HG03025 (cell line): ENCODE measurements around the gene VPS54.
"Not testable (repeated sequence)": the region's sequence is repeated elsewhere in the genome, so short reads cannot be mapped to it uniquely, and the experiment has no call there.

Experiments used
- ATAC-seq: cut with Tn5 transposase; IDR thresholded peaks from one replicate; pipeline ENCODE4 v1.9.1; 2021; ENCODE audit warnings: mild to moderate bottlenecking, moderate library complexity; ENCODE audit not compliant: unreplicated experiment, low FRiP score

The VPS54 gene

DNA sequence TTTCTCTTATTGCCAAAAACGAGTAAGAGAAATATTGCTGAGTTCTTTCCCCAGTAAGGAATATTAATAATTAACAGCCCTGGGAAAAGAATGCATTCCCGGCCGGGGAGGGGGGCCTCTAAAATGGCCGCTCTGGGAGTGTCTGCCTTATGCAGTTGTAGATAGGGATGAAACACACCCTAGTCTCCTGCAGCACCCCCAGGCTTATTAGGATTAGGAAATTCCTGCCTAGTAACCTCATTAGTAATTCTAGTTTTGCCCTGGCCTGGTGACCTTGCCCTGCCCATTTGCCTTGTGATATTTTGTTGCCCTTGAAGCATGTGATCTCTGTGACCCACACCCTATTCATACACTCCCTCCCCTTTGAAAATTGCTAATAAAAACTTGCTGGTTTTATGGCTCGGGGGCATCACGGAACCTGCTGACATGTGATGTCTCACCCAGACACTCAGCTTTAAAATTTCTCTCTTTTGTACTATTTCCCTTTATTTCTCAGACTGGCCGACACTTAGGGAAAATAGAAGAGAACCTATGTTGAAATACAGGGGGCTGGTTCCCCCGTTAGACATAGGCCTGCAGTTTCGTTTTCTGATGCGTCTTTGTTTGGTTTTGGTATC, 22.5 kb downstream of the VPS54 start:
- not testable (repeated sequence) for ATAC-seq

DNA sequence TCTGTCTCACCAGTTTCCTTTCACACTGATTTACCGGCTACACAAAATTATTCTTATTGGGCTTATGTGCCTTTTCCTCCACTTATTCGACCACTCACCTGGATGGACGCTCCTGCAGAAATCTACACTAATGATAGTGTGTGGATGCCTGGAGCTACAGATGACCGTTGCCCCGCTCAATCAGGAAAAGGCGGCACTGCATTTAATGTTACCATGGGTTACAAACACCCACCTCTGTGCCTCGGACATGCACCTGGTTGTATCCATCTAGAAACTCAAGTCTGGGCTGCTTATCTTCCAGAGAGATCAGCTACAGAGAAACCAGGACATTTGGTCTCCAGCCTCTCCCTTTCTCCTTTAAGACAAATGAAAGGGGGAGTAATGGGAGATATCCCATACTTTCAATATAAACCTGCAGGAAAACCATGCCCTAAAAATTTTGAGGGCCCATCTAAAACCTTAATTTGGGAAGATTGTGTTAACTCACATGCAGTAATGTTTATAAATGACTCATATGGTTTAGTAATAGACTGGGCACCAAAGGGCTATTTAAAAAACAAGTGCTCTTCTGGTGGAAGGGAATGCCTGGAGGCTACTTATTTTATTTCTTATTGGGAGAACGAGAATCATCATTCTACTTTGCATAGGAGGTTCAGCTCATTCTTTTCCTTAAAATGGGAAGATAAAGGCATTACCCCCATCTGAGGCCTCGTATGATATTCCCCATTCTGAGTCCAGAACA, 24.7 kb downstream of the VPS54 start:
- not testable (repeated sequence) for ATAC-seq

GRCh38 chr2:63993871-63994270, 25.4 kb downstream of the VPS54 start:
- no peak for ATAC-seq

GRCh38 chr2:63993130-63993584, 26.1 kb downstream of the VPS54 start:
- not testable (repeated sequence) for ATAC-seq

GRCh38 chr2:63992061-63992685, 27.1 kb downstream of the VPS54 start:
- ATAC-seq, result no peak

GRCh38 chr2:63991173-63991999, 27.8 kb downstream of the VPS54 start:
- ATAC-seq, result not testable (repeated sequence)

DNA sequence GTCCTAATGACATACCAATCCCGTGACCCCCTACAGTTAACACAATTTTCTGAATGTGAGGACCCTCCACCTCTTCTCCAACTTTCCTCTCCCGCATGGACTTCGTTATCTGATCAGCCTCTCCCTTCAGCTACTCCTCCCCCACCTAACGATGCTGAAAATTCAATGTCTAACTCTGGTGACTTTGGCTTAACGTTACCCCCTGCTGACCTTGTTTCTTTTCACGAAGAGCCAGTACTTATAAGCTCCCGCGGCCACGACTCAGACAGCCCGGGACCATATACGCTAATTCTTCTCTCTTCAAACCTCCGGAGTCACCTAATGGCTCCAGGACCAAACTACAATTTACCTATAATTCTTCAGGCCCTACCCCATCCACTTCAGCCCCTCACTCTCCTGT, 29.2 kb downstream of the VPS54 start:
- ATAC-seq, result no peak

GRCh38 chr2:63988842-63989436, 30.3 kb downstream of the VPS54 start:
- not testable (repeated sequence) for ATAC-seq

DNA sequence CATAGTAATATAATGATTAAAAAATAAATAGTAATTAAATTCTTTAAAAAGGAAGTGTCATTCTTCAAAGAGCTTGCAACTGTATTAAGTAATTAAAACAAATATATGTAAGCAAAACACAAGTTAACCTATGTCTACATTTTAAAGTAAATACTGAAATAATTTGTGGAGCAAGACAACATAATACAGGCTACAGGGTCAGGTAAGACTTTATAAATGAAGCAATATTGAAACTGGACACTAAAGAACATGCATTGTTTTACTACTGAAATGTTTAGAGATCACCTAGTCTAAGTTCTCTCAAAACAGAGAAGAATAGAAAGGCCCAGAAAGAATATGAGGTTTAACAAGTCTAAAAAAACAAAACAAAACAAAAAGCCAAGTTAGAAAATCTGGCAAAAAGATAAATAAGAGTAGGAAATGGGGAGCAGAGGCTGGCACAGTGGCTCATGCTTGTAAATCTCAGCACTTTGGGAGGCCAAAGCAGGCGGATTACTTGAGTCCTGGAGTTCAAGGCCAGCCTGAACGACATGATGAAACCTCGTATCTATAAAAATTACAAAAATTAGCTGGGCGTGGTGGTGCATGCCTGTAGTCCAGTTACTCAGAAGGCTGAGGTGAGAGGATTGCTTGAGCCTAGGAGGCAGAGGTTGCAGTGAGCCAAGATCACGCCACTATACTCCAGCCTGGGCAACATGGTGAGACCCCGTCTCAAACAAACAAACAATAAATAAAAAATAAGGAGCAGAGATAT, 34.4 kb downstream of the VPS54 start:
- ATAC-seq, result no peak

DNA sequence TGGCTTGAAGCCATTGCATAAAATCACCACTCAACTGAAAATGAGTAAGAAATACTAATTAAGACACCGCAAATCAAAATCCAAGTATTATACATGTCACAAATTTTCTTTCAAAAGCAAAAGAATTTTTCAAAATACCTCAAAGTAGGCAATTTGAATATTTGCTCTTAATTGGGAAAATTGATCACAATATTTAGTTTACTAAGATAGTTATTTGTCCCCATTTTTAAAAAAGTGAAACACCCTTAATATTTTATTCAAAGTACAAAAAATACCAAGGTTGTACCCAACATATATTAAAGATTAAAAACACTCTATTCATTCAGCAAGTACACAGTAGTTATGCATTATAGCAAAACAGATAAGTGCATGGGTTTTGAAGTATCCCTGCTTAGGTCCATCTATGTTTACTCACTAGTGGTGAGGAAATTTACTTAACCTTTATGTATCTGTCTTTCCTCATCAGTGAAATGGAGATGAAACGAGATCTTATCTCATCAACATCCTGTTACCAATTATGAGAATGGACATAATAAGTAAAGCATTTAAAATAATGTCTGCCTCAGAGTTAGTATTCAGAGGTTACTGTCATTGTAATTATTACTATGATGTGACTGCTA, 35.1 kb downstream of the VPS54 start:
- no peak for ATAC-seq

- ATAC-seq, result no peak
Measured at GRCh38 chr2:63982335-63982734, 36.9 kb downstream of the VPS54 start.

- ATAC-seq, result no peak
Measured at GRCh38 chr2:63981702-63982103, 37.5 kb downstream of the VPS54 start.

DNA sequence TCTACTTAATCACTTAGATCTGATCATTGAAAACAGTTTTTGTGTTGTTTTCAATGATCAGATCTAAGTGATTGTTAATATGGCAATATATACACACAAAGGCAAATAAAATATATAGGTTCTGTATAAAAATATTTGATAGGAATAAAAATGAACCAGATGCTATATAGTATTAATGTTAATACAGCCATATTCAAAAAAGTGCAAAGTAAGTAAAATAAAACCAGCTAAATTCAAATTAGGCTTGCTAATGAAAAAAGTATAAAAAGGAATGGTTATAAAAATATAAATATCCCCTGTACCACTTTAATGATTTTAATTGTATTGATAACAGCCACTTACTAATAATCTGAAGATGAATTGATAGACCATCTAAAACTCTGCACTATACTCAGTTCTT, 38.4 kb downstream of the VPS54 start:
- ATAC-seq, result no peak

DNA sequence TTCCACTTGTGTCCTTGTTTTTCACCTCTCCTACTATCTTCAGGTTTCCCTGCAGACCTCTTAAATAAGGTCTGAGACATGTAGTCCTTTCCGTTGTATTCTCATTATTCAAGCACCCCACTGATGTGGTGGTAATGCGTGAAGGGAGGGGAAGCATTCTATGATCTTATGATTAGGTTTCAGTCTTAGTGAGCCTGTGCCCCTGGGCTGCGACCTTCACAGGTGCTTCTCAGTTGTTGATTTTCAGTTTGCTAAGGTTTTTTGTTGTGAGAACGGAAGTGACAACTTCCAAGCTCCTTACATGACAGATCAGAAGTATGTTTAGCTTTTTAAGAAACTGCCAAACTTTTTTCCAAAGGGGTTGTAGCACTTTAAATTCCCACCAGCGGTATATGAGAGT, 41.3 kb downstream of the VPS54 start:
- peak; percentile 59 for ATAC-seq

DNA sequence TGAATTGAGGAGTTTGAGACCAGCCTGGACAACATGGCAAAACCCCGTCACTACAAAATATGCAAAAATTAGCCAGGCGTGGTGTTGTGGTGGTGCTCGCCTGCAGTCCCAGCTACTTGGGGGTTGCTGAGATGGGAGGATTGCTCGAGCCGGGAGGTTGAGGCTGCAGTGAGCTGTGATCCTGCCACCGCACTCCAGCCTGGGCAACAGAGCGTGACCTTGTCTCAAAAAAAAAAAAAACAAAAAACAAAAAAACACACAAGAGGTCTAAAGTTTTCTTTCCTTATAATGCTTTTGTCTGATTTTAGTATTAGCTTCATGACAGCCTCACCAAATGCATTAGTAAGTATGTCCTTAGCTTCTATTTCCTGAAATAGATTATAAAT, 43.1 kb downstream of the VPS54 start:
- no peak for ATAC-seq

DNA sequence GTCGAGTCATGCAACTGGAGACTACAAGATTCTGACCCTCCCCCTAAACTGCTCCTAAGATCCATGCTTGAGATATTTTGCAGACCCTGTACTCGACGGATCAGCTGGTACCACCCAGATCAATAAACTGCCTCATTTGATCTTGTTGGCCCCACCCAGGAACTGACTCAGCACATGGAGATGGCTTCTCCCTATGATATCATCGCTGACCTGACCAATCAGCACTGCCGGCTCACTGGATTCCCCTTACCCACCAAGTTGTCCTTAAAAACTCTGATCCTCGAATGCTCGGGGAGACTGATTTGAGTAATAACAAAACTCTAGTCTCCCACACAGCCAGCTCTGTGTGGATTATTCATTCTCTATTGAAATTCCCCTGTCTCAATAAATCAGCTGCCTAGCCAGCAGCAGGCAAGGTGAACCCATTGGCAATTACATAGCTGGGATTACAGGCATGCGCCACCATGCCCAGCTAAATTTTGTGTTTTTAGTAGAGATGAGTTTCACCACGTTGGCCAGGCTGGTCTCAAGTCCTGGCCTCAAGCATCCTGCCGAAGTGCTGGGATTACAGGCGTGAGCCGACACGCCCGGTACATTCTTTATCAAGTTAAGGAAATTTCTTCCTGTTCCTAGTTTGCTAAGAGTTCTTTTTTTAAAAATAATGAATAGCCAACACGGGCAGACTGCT, 43.6 kb downstream of the VPS54 start:
- no peak for ATAC-seq

DNA sequence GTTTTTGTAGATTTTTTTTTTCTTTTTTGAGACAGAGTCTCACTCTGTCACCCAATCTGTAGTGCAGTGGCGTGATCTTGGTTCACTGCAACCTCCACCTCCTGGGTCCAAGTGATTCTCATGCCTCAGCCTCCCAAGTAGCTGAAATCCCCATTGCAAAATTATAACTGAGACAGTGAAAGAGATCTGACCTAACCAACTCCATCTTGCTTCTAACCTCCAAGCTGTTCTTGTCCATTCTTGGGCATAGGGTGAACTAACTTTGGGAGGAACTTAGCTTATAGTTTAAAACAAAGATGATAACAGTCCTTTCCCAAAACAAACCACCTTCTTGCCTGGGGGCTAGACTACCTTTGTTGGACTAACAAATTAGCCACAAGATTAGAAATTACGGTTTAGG, 44.2 kb downstream of the VPS54 start:
- not testable (repeated sequence) for ATAC-seq

- ATAC-seq, result no peak
Measured at GRCh38 chr2:63962186-63962585, 57.0 kb downstream of the VPS54 start.

GRCh38 chr2:63950414-63950813, 68.8 kb downstream of the VPS54 start:
- no peak for ATAC-seq
